ENCODE data around the gene NME4.
A peak's percentile ranks its signal among the peaks of the same experiment; 100 is the strongest.
"Not testable (repeated sequence)": the region's sequence is repeated elsewhere in the genome, so short reads cannot be mapped to it uniquely, and the experiment has no call there.

The NME4 gene

GRCh38 chr16:359067-359763 is 37.8 kb upstream of the NME4 start:
- in situ Hi-C loops (cut with HindIII; ENCODE audit: low sequenced_read_pairs): no loop called here
- DNase-seq (ENCODE audit: low read depth): no peak
- no peak overlapping the region for H3K4me3 ChIP-seq (ENCODE audit: low read depth, low read length)
- TF ChIP-seq, protein P1, sequence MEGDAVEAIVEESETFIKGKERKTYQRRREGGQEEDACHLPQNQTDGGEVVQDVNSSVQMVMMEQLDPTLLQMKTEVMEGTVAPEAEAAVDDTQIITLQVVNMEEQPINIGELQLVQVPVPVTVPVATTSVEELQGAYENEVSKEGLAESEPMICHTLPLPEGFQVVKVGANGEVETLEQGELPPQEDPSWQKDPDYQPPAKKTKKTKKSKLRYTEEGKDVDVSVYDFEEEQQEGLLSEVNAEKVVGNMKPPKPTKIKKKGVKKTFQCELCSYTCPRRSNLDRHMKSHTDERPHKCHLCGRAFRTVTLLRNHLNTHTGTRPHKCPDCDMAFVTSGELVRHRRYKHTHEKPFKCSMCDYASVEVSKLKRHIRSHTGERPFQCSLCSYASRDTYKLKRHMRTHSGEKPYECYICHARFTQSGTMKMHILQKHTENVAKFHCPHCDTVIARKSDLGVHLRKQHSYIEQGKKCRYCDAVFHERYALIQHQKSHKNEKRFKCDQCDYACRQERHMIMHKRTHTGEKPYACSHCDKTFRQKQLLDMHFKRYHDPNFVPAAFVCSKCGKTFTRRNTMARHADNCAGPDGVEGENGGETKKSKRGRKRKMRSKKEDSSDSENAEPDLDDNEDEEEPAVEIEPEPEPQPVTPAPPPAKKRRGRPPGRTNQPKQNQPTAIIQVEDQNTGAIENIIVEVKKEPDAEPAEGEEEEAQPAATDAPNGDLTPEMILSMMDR (IDR thresholded peaks at IDR 0.05; ENCODE audit: low read depth, low read length, missing control alignments): no peak

DNA sequence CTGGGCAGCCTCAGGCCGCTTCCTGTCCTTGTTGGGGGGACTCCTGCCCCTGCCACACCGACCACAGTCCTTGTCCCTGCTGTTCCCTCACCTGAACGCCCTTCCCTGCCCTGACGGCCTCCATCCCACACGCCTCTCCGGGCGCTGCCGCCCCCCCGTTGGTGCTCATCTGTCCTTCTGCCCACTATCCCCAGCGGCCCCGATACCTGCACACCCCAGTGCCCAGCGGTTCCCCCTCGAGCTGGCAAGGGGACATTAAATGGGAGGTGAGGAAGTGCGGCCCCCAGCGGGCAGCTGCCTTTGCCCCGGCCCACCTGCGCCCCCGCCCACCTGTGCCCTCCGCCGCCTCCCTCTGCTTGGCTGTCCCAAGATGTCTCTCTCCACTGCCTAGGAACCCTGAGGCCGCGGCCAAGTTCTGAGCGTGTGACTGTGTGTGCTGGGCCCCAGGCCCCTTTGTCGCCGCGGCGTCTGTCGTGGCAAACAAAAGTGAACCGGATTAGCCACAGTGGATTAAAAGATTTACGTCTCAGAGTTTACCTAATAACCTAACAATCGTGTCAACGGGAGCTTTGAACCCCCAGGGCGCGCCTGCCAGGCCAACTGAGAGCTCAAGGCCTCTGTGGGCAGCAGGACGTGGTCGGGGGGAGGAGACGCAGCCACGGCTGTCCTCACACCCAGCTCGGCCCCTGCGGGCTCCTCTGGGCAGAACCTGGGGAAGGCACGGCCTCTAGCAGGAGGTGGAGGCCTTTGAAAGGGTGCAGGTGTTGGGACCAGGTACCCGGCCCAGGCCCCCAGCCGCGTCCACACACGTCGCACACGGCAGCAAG is 36.9 kb upstream of the NME4 start:
- in situ Hi-C loops (cut with HindIII; ENCODE audit: low sequenced_read_pairs): loop anchor here (5.0 kb wide), 1 partner anchor 38 kb away; no protein-coding TSS in a partner anchor
- no peak overlapping the region for H3K4me3 ChIP-seq (ENCODE audit: low read depth, low read length)
- DNase-seq (ENCODE audit: low read depth): no peak
- TF ChIP-seq, protein P1 (IDR thresholded peaks at IDR 0.05; ENCODE audit: low read depth, low read length, missing control alignments): no peak

DNA sequence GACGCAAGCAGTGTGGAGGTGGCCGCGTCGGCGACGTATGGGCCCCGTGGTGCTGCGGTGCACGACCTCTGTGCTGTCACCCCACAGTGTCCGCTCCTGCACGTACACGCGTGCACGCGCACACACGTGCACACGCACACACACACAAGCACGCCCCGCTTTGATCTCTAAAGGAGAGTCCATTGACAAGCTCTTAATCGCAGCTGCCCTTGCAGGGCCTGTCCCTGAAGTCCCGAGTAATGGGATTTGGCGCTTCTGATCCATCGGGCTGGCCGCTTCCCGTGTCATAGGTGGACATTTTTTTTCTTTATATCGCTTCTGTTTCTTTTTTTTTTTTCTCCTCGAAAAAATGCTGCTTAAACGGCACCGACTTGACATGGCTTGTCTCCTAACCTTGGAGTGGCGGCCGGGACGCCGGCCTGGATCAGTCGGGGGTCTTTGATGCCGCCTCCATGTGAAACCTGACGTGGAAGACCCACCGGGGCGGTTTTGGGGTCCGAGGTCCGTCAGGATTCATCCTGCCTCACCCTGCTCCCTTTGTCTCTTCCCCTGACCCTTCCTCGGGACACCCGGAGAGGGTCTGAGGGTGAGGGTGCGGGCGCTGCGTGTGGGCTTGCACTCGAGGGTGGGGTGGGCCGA is 36.2 kb upstream of the NME4 start:
- in situ Hi-C loops (cut with HindIII; ENCODE audit: low sequenced_read_pairs): loop anchor here (5.0 kb wide), 1 partner anchor 39 kb away; no protein-coding TSS in a partner anchor
- TF ChIP-seq, protein P1 (IDR thresholded peaks at IDR 0.05; ENCODE audit: low read depth, low read length, missing control alignments): no peak
- H3K4me3 ChIP-seq (ENCODE audit: low read depth, low read length): no peak overlapping the region
- DNase-seq (ENCODE audit: low read depth): no peak

DNA sequence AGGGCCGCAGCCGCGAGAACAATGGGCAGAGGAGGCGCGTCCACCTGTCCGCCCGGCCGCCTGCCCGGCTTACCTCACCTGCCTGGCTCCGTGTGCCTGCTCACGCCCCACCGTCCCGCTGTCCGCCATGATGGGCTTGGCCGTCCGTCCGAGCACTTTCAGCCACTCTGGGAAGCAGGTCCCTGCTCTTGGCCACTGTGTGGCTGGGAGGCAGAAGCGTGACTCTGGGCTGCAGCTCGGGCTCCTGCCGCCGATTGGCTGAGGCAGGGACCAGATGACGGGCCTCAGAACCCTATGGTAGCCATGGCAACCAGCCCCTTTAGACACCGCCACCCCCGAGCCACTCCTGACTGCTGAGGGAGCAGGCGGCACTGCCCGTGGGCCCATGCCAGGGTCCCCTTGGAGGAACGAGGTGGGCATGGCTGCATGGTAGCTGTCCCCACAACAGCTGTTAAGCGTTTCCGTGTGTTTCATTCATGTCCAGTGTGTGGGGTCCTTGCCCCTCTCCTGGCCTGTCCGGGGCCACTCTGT is 35.6 kb upstream of the NME4 start:
- H3K4me3 ChIP-seq (ENCODE audit: low read depth, low read length): no peak overlapping the region
- in situ Hi-C loops (cut with HindIII; ENCODE audit: low sequenced_read_pairs): loop anchor here (5.0 kb wide), 1 partner anchor 39 kb away; no protein-coding TSS in a partner anchor
- TF ChIP-seq, protein P1 (IDR thresholded peaks at IDR 0.05; ENCODE audit: low read depth, low read length, missing control alignments): no peak
- DNase-seq (ENCODE audit: low read depth): no peak

DNA sequence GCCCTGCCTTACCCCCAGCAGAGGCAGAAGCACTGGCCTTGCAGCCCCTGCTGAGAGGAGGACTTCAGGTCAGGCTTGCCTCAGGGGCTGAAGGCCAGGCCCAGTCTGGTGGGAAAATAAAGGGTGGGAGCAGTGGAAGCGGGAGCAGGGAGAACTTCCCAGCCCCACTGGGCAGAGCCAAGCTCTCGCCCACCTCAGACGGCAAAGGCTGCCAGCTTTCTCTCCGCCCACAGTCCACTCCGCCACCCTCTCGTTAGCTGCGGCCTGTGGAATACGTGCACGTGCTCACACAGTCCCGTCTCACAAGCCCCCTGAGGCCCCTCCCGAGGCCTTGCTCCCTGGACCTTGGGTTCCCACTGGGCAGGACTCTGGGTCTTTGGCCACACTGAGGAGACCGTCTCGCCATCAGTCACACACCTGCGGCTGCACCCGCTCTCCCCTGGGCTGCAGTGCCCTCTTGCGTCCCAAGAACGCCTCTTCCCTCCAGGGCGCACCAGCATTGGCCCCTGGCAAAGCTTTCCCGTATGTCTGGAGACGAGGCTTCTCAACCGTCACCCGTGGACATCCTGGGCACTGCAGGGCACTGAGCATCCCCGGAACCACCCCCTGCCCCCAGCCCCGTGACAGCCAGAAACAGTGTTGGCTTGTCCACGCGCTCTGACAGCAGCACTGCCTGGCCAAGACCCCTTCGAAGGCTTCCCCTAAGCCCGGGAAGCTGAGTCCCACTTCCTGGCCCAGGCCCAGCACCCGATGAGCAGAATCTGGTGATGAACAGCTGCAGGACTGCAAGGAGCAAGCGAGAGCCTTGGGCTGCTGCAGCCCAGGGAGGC is 34.9 kb upstream of the NME4 start:
- in situ Hi-C loops (cut with HindIII; ENCODE audit: low sequenced_read_pairs): loop anchor here (5.0 kb wide), 1 partner anchor 40 kb away; no protein-coding TSS in a partner anchor
- TF ChIP-seq, protein P1 (IDR thresholded peaks at IDR 0.05; ENCODE audit: low read depth, low read length, missing control alignments): peak; percentile 74
- H3K4me3 ChIP-seq (ENCODE audit: low read depth, low read length): no peak overlapping the region
- peak; percentile 44 for DNase-seq (ENCODE audit: low read depth)

- not testable (repeated sequence) for DNase-seq (ENCODE audit: low read depth); H3K4me3 ChIP-seq (ENCODE audit: low read depth, low read length)
- in situ Hi-C loops (cut with HindIII; ENCODE audit: low sequenced_read_pairs): loop anchor here (5.0 kb wide), 1 partner anchor 40 kb away; no protein-coding TSS in a partner anchor
Measured at GRCh38 chr16:362702-362999, 34.3 kb upstream of the NME4 start.

All from astrocyte of the cerebellum (primary cell).